A549 treated with GW870086 at 1 μM for 4 hours (cell line): ENCODE results near the gene SYNC. TPM values are rescaled to one million over a fixed set of nuclear protein-coding genes. Genes with fewer than 3 reads are reported as not detected.

ENCODE experiments used
- total RNA-seq: library from RNA; stranded (reverse); fragments of 200-300 nt; extraction: Qiagen RNA extraction; gene quantifications from 5 replicates; pipeline ENCODE4 v1.2.3, GENCODE V29; 2022; ENCODE audit warnings: low read depth

Gene SYNC
- 10.4 to 17.7 TPM (median 14.8 TPM) in 5 replicates for total RNA-seq

GRCh38 chr1:32702599-32703478, at the start of gene SYNC:
TSS of gene SYNC (minus strand) at chr1:32702770. CDS start at chr1:32702660, 110 bp downstream.

GRCh38 chr1:32650752-32651460, 51.7 kb downstream of the SYNC start, which contains the start of gene RBBP4:
TSS of gene RBBP4 (plus strand) at chr1:32651208. CDS start at chr1:32651307, 99 bp downstream.

GRCh38 chr1:32650248-32650751, 52.3 kb downstream of the SYNC start, which contains the start of gene ZBTB8OS:
TSS of gene ZBTB8OS (minus strand) at chr1:32650550. CDS start at chr1:32650529, 21 bp downstream.

Other genes with a start within 250 kb of the SYNC start
- 0.02 TPM in 1 of 5 replicates, not detected in the others for gene ZBTB8B, start 237.7 kb downstream of the SYNC start, total RNA-seq
- gene ZBTB8A, start 163.3 kb downstream of the SYNC start, total RNA-seq: 3.0 to 4.1 TPM (median 3.4 TPM) in 5 replicates
- gene ZBTB8OS, start 52.2 kb downstream of the SYNC start, total RNA-seq: 36.0 to 49.8 TPM (median 38.4 TPM) in 5 replicates
- gene RBBP4, start 51.6 kb downstream of the SYNC start, total RNA-seq: 67.2 to 88.3 TPM (median 77.6 TPM) in 5 replicates
- gene YARS1, start 114.6 kb upstream of the SYNC start, total RNA-seq: 60.7 to 89.3 TPM (median 67.5 TPM) in 5 replicates
- gene S100PBP, start 114.9 kb upstream of the SYNC start, total RNA-seq: 11.3 to 17.0 TPM (median 15.7 TPM) in 5 replicates
- gene FNDC5, start 168.1 kb upstream of the SYNC start, total RNA-seq: 0.32 to 0.74 TPM (median 0.62 TPM) in 5 replicates
- 0.14 to 0.66 TPM (median 0.38 TPM) in 5 replicates for gene HPCA, start 183.7 kb upstream of the SYNC start, total RNA-seq
- gene TMEM54, start 198.6 kb upstream of the SYNC start, total RNA-seq: 31.3 to 45.3 TPM (median 39.4 TPM) in 5 replicates